Activated gamma-delta T cell treated with Interleukin-2 at 50 U/mL for 16 hours (primary cell): ENCODE data around the gene CFC1.
"Not testable (repeated sequence)": the region's sequence is repeated elsewhere in the genome, so short reads cannot be mapped to it uniquely, and the experiment has no call there.

Experiments
- DNase-seq: peaks from one replicate; pipeline ENCODE4 v3.0.0-alpha.2; 2020

Gene CFC1

DNA sequence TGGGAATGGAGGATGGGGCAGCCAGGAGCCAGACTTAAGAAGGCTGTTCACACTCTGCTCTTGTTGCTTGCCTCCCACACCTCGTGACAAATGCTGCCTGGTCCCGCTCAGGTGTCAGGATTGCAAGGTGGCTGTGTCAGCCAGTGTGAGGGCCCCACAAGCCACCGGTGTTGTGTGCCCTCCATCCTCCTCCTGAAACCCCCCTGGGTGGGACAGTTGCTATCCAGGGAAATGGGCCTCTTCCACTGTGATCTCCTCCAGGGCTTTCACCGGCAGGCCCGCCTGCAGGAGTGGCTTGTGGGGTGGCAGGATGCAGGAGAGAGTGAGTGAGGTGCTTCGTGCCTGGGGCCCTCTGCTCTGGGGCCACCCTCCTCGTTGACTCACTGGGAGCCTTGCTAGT is 16.4 kb downstream of the CFC1 start:
- DNase-seq: not testable (repeated sequence)

DNA sequence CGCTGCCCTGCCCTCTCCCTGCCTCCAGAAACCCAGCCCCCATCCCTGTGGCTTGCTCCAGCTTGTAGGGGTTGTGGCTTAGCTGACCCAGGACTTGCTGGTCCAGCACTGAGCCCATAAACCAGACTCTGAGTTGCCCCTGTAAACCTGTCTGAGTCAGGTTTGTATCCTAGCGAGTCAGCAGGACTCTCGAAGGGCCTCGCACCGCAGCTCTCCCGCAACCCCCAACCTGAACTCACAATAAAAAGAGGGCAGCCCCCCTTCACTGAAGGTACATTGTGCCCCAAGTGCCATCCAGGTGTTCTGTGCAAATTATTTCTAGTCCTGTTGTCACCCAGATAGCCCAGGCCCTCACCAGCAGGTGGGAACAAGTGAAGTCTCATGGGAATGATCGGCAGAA is 17.9 kb downstream of the CFC1 start:
- not testable (repeated sequence) for DNase-seq

GRCh38 chr2:130579121-130579520 is 20.3 kb downstream of the CFC1 start:
- DNase-seq: not testable (repeated sequence)

DNA sequence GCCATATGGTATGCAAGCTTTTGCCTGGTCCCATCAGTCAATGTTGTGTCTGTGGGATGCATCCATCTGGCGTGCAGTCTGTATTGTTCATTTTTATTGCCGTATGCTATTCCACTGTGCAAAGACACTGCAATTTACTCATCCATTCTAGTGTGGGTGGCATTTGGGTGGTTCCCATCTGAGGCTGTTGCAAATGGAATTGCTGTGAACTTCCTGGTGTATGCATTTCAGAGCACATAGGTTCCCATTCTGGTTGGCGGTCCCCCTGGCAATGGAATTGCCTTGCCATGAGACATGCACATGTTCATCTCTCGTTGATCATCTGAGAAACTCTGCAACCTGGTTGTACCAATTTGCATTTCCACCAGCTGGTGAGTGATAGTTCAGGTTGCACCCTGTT is 21.8 kb downstream of the CFC1 start:
- not testable (repeated sequence) for DNase-seq

DNA sequence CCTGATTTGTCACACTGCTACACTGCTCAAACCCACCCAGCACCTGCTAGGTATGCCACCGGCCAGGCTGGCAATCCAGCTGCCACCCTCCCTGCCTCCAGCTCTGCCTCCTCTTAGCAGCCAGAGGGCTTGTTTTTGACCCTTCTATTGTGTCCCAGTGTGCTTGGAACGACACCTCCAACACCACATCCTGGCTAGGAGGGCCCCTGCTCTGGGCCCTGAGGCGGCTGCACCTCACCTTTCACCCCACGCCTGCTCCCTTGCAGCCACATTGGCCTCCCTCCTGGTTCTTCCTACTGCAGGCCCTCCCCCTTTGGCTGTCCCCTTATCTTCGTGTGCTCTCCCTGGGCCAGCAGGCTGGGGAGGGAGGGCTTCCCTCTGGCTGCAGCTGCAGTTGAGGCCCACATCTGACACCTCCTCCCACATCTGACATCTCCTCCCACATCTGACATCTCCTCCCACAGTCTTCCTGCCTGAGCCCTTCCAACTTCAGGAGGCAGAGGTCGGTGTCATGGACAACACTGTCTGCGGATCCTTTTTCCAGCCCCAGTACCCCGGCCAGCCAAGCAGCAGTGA is 23.1 kb downstream of the CFC1 start:
- DNase-seq: not testable (repeated sequence)

DNA sequence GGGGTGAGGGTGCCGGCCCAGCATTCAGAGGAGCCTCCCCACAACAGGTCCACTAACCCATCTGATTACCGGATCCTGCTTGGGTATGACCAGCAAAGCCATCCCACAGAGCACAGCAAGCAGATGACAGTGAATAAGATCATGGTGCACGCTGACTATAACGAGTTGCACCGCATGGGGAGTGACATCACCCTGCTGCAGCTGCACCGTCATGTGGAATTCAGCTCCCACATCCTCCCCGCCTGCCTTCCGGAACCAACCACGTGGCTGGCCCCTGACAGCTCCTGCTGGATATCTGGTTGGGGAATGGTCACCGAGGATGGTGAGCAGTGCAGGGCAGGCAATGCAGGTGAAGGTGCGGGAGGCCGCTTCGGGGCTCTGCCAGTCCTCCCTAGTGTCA is 25.1 kb downstream of the CFC1 start:
- DNase-seq: not testable (repeated sequence)

GRCh38 chr2:130571929-130572328 is 27.4 kb downstream of the CFC1 start:
- not testable (repeated sequence) for DNase-seq

DNA sequence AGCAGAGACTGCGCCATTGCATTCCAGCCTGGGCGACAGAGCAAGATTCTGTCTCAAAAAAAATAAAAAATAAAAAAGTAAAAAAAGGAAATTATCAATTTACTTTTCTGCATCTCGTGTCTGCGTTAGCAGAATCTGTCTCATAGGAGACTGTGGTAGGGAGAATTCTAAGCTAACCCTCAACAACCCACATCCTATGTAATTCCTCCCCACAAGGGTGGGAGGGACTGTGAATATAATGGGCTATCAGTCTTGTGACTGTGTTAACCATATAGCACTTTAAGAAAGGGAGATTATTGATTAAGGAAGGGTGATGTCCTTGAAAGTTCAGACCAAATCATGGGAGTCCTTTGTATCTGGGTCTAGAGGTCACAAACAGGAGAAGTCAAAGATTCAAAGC is 33.2 kb downstream of the CFC1 start:
- not testable (repeated sequence) for DNase-seq

- DNase-seq: not testable (repeated sequence)
These were observed 42.9 kb downstream of the CFC1 start for GRCh38 chr2:130556441-130556840.

- DNase-seq: not testable (repeated sequence)
These were observed 45.2 kb downstream of the CFC1 start for GRCh38 chr2:130554178-130554577.

- DNase-seq: not testable (repeated sequence)
These were observed 49.9 kb downstream of the CFC1 start for GRCh38 chr2:130549475-130549874.

- DNase-seq: not testable (repeated sequence)
These were observed 51.0 kb downstream of the CFC1 start for GRCh38 chr2:130548418-130548817.

- not testable (repeated sequence) for DNase-seq
These were observed 54.4 kb downstream of the CFC1 start for GRCh38 chr2:130544978-130545377.

GRCh38 chr2:130543785-130544528 is 55.4 kb downstream of the CFC1 start:
- DNase-seq: not testable (repeated sequence)

GRCh38 chr2:130542789-130543188 is 56.6 kb downstream of the CFC1 start:
- DNase-seq: not testable (repeated sequence)
